ENCODE measurements around the gene MRPL18. TPM values are rescaled to one million over a fixed set of nuclear protein-coding genes. Genes with fewer than 3 reads are reported as not detected.
A peak's percentile ranks its signal among the peaks of the same experiment; 100 is the strongest.

The MRPL18 gene
- total and polyA plus RNA-seq, 2 of the 8 experiments (the other 6 are each of a cell fraction or from before 2014, with no cell fraction given), result 58.7 to 79.8 TPM

DNA sequence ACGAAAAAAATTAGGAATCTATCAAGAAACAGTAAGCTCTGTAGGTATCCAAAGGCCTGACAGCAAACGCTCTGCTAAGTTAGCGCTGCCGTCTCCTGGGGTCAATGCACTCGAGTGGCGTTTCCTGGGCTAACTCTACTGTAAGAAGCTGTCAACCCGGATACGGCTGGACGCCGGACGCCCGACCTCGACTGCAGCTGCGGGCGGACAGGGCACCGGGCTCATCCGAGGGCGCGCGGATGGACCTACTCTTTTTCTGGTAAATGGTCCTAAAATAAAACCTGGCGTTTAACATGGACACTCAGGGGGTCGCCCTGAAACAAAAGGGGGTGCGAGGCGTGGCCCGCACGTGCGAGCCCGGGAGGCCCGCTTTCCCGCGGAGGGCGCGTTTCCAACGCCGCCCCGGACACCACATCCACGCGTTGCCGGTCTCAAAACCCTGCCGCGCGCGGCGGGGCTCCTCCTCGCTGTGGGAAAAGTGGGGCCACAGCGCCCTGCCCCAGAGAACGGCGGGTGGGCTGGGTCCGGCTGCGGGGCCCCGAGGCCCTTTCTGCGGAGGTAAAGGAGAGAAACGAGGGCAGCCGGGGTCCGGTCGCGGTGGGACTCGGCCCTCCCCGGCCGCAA is 1.4 kb upstream of the MRPL18 start:
- Histone ChIP-seq H3K4me1 (replicated peaks in 1 of 4; ENCODE audit: control insufficient read depth in 3 of 4, insufficient read depth in 4 of 4, low read length in 3 of 4) (peaks cover 0 to 12% (median 7%) of the 10 kb centered on the region in 4 experiments; a peak in 4 of 7 replicates), H2BK20ac (ENCODE audit: low read length) (no peak overlapping the region), H2AK5ac (ENCODE audit: low read depth, low read length) (no peak overlapping the region; the same call in 1 of the 2 replicates), H3K4me2 (ENCODE audit: insufficient read depth in 1 of 2, low read depth in 2 of 2, low read length in 2 of 2) (peak overlapping the region; percentile 71 to 99), H2BK120ac (replicated peaks; ENCODE audit: low read depth, low read length) (no peak overlapping the region), H3K79me1 (ENCODE audit: low read depth, low read length) (no peaks in the 10 kb centered on the region; the same call in 1 of the 2 replicates), H2BK12ac (ENCODE audit: low read depth, low read length) (no peak overlapping the region), H3K4ac (replicated peaks; ENCODE audit: insufficient read length, low read depth, low read length) (peak overlapping the region; percentile 76), H3K9me3 (ENCODE audit: insufficient read depth in 2 of 2, low read depth in 1 of 2, low read length in 1 of 2) (no peaks in the 10 kb centered on the region), H3K23ac (ENCODE audit: insufficient read length) (no peak overlapping the region), H2AFZ (ENCODE audit: low read length) (no peak overlapping the region), H3K4me3 (ENCODE audit: extremely low read depth in 1 of 4, insufficient read depth in 2 of 4, low read depth in 3 of 4, low read length in 4 of 4) (peak overlapping the region; percentile 78 to 94 (median 90)), H4K20me1 (replicated peaks in 1 of 2; ENCODE audit: control insufficient read depth in 1 of 2, insufficient read depth in 2 of 2, low read length in 2 of 2) (peaks cover 4 to 9% of the 10 kb centered on the region in 2 experiments), H4K8ac (ENCODE audit: extremely low read depth, insufficient read depth, low read length) (peak overlapping the region; percentile 98), H3K27me3 (replicated peaks in 1 of 4; ENCODE audit: control insufficient read depth in 3 of 4, extremely low read depth in 1 of 4, insufficient read depth in 3 of 4, low read length in 3 of 4) (no peaks in the 10 kb centered on the region), H4K5ac (ENCODE audit: insufficient read length, low read depth, low read length) (peak overlapping the region; percentile 81), H3K36me3 (ENCODE audit: control insufficient read depth in 2 of 4, insufficient read depth in 4 of 4, low read length in 3 of 4) (peaks cover 6 to 67% (median 32%) of the 10 kb centered on the region in 4 experiments; a peak in 7 of 8 replicates), H3K27ac (ENCODE audit: low read depth, low read length) (peak overlapping the region; percentile 91), H4K91ac (replicated peaks; ENCODE audit: insufficient read length, low read length) (peak overlapping the region; percentile 95), H3K56ac (replicated peaks; ENCODE audit: insufficient read length, low read depth, low read length) (no peak overlapping the region), H2BK15ac (ENCODE audit: low read length) (no peak overlapping the region), H3K9ac (replicated peaks in 1 of 4; ENCODE audit: extremely low read depth in 1 of 4, low read depth in 3 of 4, low read length in 3 of 4) (peak overlapping the region; percentile 91 to 97 (median 96)), H2BK5ac (ENCODE audit: low read depth, low read length) (peak overlapping the region; percentile 98), H3K18ac (ENCODE audit: extremely low read depth, low read length) (peak overlapping the region; percentile 63), H3K79me2 (ENCODE audit: control insufficient read depth in 1 of 2, insufficient read depth in 2 of 2, low read length in 2 of 2) (peaks cover 20 to 83% of the 10 kb centered on the region in 2 experiments), H3K14ac (ENCODE audit: insufficient read length) (no peak overlapping the region), H3K23me2 (ENCODE audit: low read depth, low read length) (peaks cover 7% of the 10 kb centered on the region)
- ChIA-PET CTCF (ENCODE audit: partially characterized antibody) (interaction anchor here (0.7 to 1.2 kb wide), 3 partner anchors 19 to 97 kb away, joined by 3 to 5 read pairs (median 4); no protein-coding TSS in a partner anchor), POLR2A (ENCODE audit: partially characterized antibody) (interaction anchor here (0.9 to 5.3 kb wide), 13 partner anchors 9 to 110 kb away, joined by 3 to 80 read pairs (median 7); partner anchors contain the start of genes ACAT2, PNLDC1 and WTAP)
- WGBS, 2 experiments (ENCODE audit: extremely low coverage in 1 of 2, insufficient coverage in 1 of 2, insufficient read length in 1 of 2, insufficient replicate concordance in 2 of 2, low coverage in 1 of 2, low lambda C conversion rate in 2 of 2, missing lambda C conversion rate in 1 of 2), result 2% methylated on average over 41 of the region's 60 CpGs; no CpG with 5 or more reads in 1 of the 2 experiments
- DNase-seq (ENCODE audit: low read depth in 1 of 2, low spot score in 2 of 2), result no peak
- FAIRE-seq, result no peak
- TF ChIP-seq SP2 (IDR thresholded peaks at IDR 0.05; ENCODE audit: low read length) (no peak), EZH2 (IDR thresholded peaks at IDR 0.05; ENCODE audit: low read depth, low read length, severe bottlenecking) (no peak), TEAD4 (IDR thresholded peaks at IDR 0.05; ENCODE audit: low read depth, low read length) (no peak), KDM5A (IDR thresholded peaks at IDR 0.05; ENCODE audit: low read length) (0 out of 2 replicates have a peak, but pooled peaks have one; percentile 17), EGR1 (IDR thresholded peaks at IDR 0.05; ENCODE audit: borderline replicate concordance, low read depth, low read length) (no peak), FOSL1 (IDR thresholded peaks at IDR 0.05; ENCODE audit: insufficient read depth, low read depth, low read length) (no peak), CBX5 (IDR thresholded peaks at IDR 0.05; ENCODE audit: low read depth, low read length) (no peak), CHD2 (IDR thresholded peaks at IDR 0.05; ENCODE audit: low read length) (no peak)
- TF ChIP-seq, protein P1, sequence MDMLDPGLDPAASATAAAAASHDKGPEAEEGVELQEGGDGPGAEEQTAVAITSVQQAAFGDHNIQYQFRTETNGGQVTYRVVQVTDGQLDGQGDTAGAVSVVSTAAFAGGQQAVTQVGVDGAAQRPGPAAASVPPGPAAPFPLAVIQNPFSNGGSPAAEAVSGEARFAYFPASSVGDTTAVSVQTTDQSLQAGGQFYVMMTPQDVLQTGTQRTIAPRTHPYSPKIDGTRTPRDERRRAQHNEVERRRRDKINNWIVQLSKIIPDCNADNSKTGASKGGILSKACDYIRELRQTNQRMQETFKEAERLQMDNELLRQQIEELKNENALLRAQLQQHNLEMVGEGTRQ (IDR thresholded peaks at IDR 0.05; ENCODE audit: low read length), result no peak
- TF ChIP-seq, protein P2, sequence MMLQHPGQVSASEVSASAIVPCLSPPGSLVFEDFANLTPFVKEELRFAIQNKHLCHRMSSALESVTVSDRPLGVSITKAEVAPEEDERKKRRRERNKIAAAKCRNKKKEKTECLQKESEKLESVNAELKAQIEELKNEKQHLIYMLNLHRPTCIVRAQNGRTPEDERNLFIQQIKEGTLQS (IDR thresholded peaks at IDR 0.05; ENCODE audit: insufficient read depth, low read depth, low read length), result no peak

Measured in H1 (cell line).